DMS153 treated with DMSO at 0.1 percent for 48 hours (cell line): ENCODE results near the gene SUSD1.
"Not testable (repeated sequence)": the region's sequence is repeated elsewhere in the genome, so short reads cannot be mapped to it uniquely, and the experiment has no call there.

Experiments used
- DNase-seq: peaks from one replicate; lab custom pipeline; 2025; ENCODE audit not compliant: unreplicated experiment; lab: John Stamatoyannopoulos, UW

SUSD1 gene

GRCh38 chr9:112132356-112132755 lies 42.7 kb downstream of the SUSD1 start:
- DNase-seq, result no peak

- DNase-seq, result no peak
These were observed 44.1 kb downstream of the SUSD1 start for GRCh38 chr9:112130997-112131396.

- no peak for DNase-seq
These were observed 44.8 kb downstream of the SUSD1 start for GRCh38 chr9:112130347-112130746.

- no peak for DNase-seq
These were observed 45.9 kb downstream of the SUSD1 start for GRCh38 chr9:112129246-112129645.

GRCh38 chr9:112128399-112128798 lies 46.7 kb downstream of the SUSD1 start:
- DNase-seq, result not testable (repeated sequence)

- no peak for DNase-seq
These were observed 47.8 kb downstream of the SUSD1 start for GRCh38 chr9:112127281-112127680.

- no peak for DNase-seq
These were observed 49.1 kb downstream of the SUSD1 start for GRCh38 chr9:112125951-112126388.

- DNase-seq, result no peak
These were observed 50.9 kb downstream of the SUSD1 start for GRCh38 chr9:112124156-112124555.

- DNase-seq, result no peak
These were observed 53.5 kb downstream of the SUSD1 start for GRCh38 chr9:112121633-112122032.

GRCh38 chr9:112120439-112120925 lies 54.6 kb downstream of the SUSD1 start:
- DNase-seq, result no peak

- DNase-seq, result no peak
These were observed 55.1 kb downstream of the SUSD1 start for GRCh38 chr9:112120030-112120341.

- no peak for DNase-seq
These were observed 55.7 kb downstream of the SUSD1 start for GRCh38 chr9:112119225-112120029.

- no peak for DNase-seq
These were observed 57.1 kb downstream of the SUSD1 start for GRCh38 chr9:112118009-112118408.

GRCh38 chr9:112115970-112116753 lies 58.9 kb downstream of the SUSD1 start:
- DNase-seq, result no peak

- no peak for DNase-seq
These were observed 60.0 kb downstream of the SUSD1 start for GRCh38 chr9:112115109-112115508.

GRCh38 chr9:112112941-112113681 lies 62.0 kb downstream of the SUSD1 start:
- peak; percentile 25 for DNase-seq

- DNase-seq, result no peak
These were observed 62.6 kb downstream of the SUSD1 start for GRCh38 chr9:112112519-112112918.

- DNase-seq, result no peak
These were observed 63.6 kb downstream of the SUSD1 start for GRCh38 chr9:112111461-112111860.

GRCh38 chr9:112110777-112111113 lies 64.4 kb downstream of the SUSD1 start:
- no peak for DNase-seq

- no peak for DNase-seq
These were observed 64.9 kb downstream of the SUSD1 start for GRCh38 chr9:112110094-112110776.

GRCh38 chr9:112104901-112105300 lies 70.2 kb downstream of the SUSD1 start:
- DNase-seq, result no peak
